ENCODE data around the gene DBT. TPM values are rescaled to one million over a fixed set of nuclear protein-coding genes. Genes with fewer than 3 reads are reported as not detected.
"Not testable (repeated sequence)": the region's sequence is repeated elsewhere in the genome, so short reads cannot be mapped to it uniquely, and the experiment has no call there.

Gene DBT
- polyA plus RNA-seq (2012; ENCODE audit: low read depth, missing spikeins): 4.4 TPM

DNA sequence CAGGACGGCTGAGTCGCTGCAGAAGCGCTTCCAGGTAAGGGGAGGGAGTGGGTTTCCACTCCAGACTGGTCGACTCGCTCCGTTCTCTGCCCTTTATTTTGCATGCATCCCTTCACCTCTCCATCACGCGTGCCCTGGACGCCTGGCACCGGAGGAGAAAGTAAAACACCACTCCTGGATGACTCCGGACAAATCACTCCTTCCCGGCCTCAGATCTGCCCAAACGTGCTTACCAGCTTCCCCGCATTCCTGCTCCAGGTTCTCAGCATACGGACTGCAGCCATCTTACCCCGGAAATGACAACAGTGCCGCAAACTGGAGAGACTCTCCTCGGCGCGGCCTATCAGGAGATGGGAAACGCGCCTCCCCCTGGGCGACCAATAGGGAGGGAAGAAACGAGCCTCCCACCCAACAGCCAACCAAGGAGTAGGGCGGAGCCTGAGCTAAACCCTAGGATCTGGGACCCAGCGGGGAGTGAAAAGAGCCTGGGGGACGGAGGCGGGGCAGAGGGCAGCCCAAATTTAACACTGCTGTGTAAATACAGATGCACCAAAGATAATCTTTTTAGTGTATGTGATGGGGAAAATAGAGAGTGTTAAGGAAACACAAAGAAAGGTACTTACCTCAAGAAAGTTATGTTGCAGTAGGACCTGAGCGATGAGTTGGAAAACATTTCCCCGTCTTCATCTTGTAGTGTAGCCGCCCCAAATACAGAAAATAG, at the start of gene DBT:
Gene DBT, minus strand, starts transcription at position 298 of the 721 bp plus-strand sequence. Its CDS starts 14 bp downstream, at position 284.
- FAIRE-seq: peak; percentile 98
- DNase-seq (ENCODE audit: insufficient read length, low spot score): peak; percentile 78
- TF ChIP-seq POU2F2 (IDR thresholded peaks at IDR 0.05; ENCODE audit: low read depth, low read length): peak; percentile 83
- no peak for TF ChIP-seq SPI1 (IDR thresholded peaks at IDR 0.05; ENCODE audit: low read depth, low read length)
- peak; percentile 98 for TF ChIP-seq TAF1 (IDR thresholded peaks at IDR 0.05; ENCODE audit: low read depth, low read length)
- TF ChIP-seq PAX5 (IDR thresholded peaks at IDR 0.05; ENCODE audit: insufficient read depth, low read length, severe bottlenecking): no peak
- peak; percentile 96 for TF ChIP-seq POLR2A (IDR thresholded peaks at IDR 0.05; ENCODE audit: low read depth, low read length)
- TF ChIP-seq POLR2AphosphoS5 (IDR thresholded peaks at IDR 0.05; ENCODE audit: low read depth, low read length): peak; percentile 96

DNA sequence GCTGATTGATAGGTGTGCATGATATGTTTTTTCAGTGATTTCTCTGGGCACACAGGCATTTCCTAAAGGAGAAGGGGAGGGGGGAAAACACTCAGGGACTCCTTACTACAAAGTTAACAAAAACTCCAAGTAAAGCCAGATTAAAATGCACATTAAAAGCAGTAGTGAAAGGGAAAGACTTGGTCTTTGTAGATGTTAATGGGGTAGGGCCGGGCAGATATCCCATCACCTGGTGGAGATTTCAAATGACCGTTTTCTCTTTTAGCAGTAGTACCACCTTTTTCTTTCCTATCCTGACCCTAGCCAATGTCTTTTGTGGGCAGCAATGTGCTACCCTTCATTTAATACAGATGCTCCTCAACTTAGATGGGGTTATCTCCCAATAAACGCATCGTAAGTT, 48.9 kb upstream of the DBT start:
- no peak for FAIRE-seq
- DNase-seq (ENCODE audit: insufficient read length, low spot score): no peak
- no peak for TF ChIP-seq POLR2AphosphoS5 (IDR thresholded peaks at IDR 0.05; ENCODE audit: low read depth, low read length)
- no peak for TF ChIP-seq PAX5 (IDR thresholded peaks at IDR 0.05; ENCODE audit: insufficient read depth, low read length, severe bottlenecking)
- no peak for TF ChIP-seq POU2F2 (IDR thresholded peaks at IDR 0.05; ENCODE audit: low read depth, low read length)
- TF ChIP-seq POLR2A (IDR thresholded peaks at IDR 0.05; ENCODE audit: low read depth, low read length): no peak
- TF ChIP-seq TAF1 (IDR thresholded peaks at IDR 0.05; ENCODE audit: low read depth, low read length): no peak
- no peak for TF ChIP-seq SPI1 (IDR thresholded peaks at IDR 0.05; ENCODE audit: low read depth, low read length)

DNA sequence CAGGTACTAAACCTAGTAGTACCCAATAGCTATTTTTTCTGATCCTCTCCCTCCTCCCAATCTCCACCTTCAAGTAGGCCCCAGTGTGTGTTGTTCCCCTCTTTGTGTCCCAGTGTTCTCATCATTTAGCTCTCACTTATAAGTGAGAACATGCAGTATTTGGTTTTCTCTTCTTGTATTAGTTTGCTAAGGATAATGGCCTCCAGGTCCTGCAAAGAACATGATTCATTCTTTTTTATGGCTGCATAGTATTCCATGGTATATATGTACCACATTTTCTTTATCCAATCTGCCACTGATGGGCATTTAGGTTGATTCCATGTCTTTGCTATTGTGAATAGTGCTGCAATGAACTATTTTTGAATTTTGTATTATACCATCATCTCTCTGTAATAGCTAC, 47.4 kb upstream of the DBT start:
- not testable (repeated sequence) for DNase-seq (ENCODE audit: insufficient read length, low spot score); FAIRE-seq

DNA sequence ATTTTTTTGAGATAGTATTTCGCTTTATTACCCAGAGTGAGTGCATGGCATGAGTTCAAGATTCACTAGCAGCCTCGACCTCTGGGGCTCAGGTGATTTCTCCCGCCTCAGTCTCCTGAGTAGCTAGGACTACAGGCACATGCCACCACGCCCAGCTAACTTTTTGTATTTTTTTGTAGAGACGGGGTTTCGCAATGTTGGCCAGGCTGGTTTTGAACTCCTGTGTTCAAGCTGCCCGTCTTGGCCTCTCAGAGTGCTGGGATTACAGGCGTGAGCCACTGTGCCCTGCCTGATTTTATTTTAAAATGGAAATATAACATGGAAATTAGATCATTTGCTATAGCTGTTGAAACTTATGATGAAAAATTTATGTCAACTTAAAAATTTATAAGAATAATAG, 46.5 kb upstream of the DBT start:
- FAIRE-seq (no peak), DNase-seq (ENCODE audit: insufficient read length, low spot score) (no peak)
- TF ChIP-seq POLR2A (IDR thresholded peaks at IDR 0.05; ENCODE audit: low read depth, low read length): no peak
- TF ChIP-seq POU2F2 (IDR thresholded peaks at IDR 0.05; ENCODE audit: low read depth, low read length): no peak
- TF ChIP-seq PAX5 (IDR thresholded peaks at IDR 0.05; ENCODE audit: insufficient read depth, low read length, severe bottlenecking): no peak
- no peak for TF ChIP-seq SPI1 (IDR thresholded peaks at IDR 0.05; ENCODE audit: low read depth, low read length)
- TF ChIP-seq POLR2AphosphoS5 (IDR thresholded peaks at IDR 0.05; ENCODE audit: low read depth, low read length): no peak
- no peak for TF ChIP-seq TAF1 (IDR thresholded peaks at IDR 0.05; ENCODE audit: low read depth, low read length)

DNA sequence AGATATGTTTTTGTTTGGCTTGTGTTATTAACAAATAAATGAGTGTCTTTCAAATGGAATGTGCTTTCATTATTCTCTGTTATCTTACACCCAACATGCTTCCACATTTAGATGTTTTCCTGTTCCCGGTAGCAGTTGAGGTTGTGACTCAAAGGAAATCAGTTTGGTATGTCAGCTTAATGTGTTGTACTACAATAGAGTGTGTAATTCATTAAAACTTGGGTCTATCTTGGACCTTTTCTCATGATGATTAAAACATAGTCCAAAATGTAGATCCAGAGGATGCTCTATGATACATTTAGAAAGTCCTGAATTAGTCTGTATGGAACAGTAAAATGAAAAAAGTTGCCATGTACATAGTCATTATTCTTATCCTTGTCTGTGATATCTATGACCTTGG, 43.1 kb upstream of the DBT start:
- no peak for TF ChIP-seq POU2F2 (IDR thresholded peaks at IDR 0.05; ENCODE audit: low read depth, low read length)
- no peak for TF ChIP-seq PAX5 (IDR thresholded peaks at IDR 0.05; ENCODE audit: insufficient read depth, low read length, severe bottlenecking)
- DNase-seq (ENCODE audit: insufficient read length, low spot score) (no peak), FAIRE-seq (no peak)

DNA sequence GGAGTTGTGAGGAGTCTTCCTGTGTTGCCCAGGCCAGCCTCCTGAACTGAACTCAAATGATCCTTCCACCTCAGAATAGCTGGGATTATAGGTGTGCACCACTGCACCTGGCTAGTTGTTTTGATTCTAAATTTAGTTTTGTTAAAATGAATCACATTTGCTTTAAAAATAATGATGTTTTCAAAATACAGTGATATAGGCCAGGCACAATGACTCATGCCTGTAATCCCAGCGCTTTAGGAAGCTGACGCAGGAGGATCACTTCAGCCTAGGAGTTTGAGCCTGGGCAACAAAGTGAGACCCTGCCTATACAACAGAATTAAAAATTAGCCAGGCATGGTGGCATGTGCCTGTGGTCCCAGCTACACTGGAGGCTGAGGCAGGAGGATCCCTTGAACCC, 40.7 kb upstream of the DBT start:
- no peak for FAIRE-seq
- no peak for DNase-seq (ENCODE audit: insufficient read length, low spot score)
- TF ChIP-seq PAX5 (IDR thresholded peaks at IDR 0.05; ENCODE audit: insufficient read depth, low read length, severe bottlenecking) (no peak), SPI1 (IDR thresholded peaks at IDR 0.05; ENCODE audit: low read depth, low read length) (no peak), TAF1 (IDR thresholded peaks at IDR 0.05; ENCODE audit: low read depth, low read length) (no peak), POLR2A (IDR thresholded peaks at IDR 0.05; ENCODE audit: low read depth, low read length) (no peak), POU2F2 (IDR thresholded peaks at IDR 0.05; ENCODE audit: low read depth, low read length) (no peak), POLR2AphosphoS5 (IDR thresholded peaks at IDR 0.05; ENCODE audit: low read depth, low read length) (no peak)

DNA sequence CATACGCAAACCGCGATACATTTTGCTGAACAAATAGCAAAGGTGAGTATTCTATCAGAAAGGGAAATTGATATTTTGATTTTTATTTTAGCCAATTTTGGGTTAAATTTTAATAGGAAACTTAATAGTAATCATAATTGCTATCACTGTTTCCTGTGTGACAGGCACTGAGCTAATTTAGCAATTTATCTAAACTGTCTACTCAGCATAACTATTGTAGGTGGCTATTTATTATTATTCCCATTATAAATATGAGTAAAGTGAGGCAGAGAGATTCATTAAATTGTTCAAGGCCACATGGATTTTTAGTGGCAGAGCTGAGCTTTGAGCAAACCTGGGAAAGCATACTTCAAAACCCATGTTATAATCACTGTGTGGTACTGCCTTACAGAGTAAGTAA, 37.5 kb upstream of the DBT start:
- FAIRE-seq (no peak), DNase-seq (ENCODE audit: insufficient read length, low spot score) (no peak)
- TF ChIP-seq POU2F2 (IDR thresholded peaks at IDR 0.05; ENCODE audit: low read depth, low read length): no peak
- no peak for TF ChIP-seq SPI1 (IDR thresholded peaks at IDR 0.05; ENCODE audit: low read depth, low read length)
- no peak for TF ChIP-seq POLR2A (IDR thresholded peaks at IDR 0.05; ENCODE audit: low read depth, low read length)
- TF ChIP-seq POLR2AphosphoS5 (IDR thresholded peaks at IDR 0.05; ENCODE audit: low read depth, low read length): no peak

DNA sequence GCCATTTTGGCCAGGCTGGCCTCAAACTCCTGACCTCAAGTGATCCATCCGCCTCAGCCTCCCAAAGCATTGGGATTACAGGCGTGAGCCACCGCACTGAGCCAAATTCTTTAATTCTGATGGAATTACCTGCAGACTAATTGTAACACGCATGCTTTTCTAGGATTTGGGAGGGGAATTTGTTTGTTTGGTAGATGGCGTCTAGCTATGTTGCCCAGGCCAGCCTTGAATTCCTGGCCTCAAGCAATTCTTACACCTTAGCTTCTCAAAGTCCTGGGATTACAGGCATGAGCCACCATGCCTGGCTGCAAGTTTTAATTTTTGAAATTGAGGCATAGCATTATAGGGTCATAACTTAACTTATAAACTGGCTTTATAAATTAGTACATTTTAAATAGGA, 35.0 kb upstream of the DBT start:
- FAIRE-seq: no peak
- no peak for DNase-seq (ENCODE audit: insufficient read length, low spot score)
- TF ChIP-seq SPI1 (IDR thresholded peaks at IDR 0.05; ENCODE audit: low read depth, low read length): no peak
- TF ChIP-seq POLR2AphosphoS5 (IDR thresholded peaks at IDR 0.05; ENCODE audit: low read depth, low read length): no peak
- no peak for TF ChIP-seq POLR2A (IDR thresholded peaks at IDR 0.05; ENCODE audit: low read depth, low read length)
- no peak for TF ChIP-seq TAF1 (IDR thresholded peaks at IDR 0.05; ENCODE audit: low read depth, low read length)
- no peak for TF ChIP-seq POU2F2 (IDR thresholded peaks at IDR 0.05; ENCODE audit: low read depth, low read length)
- no peak for TF ChIP-seq PAX5 (IDR thresholded peaks at IDR 0.05; ENCODE audit: insufficient read depth, low read length, severe bottlenecking)

DNA sequence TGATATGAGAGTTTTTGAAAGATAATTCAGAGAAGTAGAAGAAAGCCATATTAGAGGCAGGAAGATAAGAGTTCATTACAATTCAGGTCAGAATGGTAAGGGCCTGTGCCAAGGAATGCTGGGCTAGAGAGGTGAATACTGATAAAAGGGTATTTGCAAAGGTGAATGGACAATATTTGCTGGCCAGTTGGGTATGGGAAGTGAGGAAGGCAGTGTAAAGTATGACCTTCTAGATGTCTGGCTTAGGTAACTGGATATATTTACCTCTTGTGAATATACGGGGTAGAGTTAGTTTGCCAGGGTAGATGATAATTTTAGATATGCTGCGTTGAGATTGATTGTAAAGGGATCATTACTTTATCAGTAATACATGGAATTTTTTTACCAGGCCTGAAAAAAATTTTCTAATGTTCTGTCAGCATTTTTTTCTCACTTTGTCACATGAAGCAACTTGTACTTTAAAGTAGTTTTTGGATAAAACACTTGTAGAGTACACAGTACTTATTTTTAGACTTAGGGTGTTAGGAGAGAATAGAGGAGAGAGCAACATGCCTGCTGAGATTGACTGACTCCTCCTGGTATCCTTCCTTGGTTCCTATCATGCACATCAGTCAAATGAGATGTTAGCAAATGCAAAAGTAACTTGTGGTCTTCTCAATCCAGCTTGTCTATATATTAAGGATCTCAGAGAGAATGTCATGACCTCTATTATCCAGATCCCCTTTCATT, 30.5 kb upstream of the DBT start:
- TF ChIP-seq POLR2AphosphoS5 (IDR thresholded peaks at IDR 0.05; ENCODE audit: low read depth, low read length) (no peak), SPI1 (IDR thresholded peaks at IDR 0.05; ENCODE audit: low read depth, low read length) (no peak), POLR2A (IDR thresholded peaks at IDR 0.05; ENCODE audit: low read depth, low read length) (no peak), TAF1 (IDR thresholded peaks at IDR 0.05; ENCODE audit: low read depth, low read length) (no peak), PAX5 (IDR thresholded peaks at IDR 0.05; ENCODE audit: insufficient read depth, low read length, severe bottlenecking) (no peak), POU2F2 (IDR thresholded peaks at IDR 0.05; ENCODE audit: low read depth, low read length) (no peak)
- DNase-seq (ENCODE audit: insufficient read length, low spot score): no peak
- no peak for FAIRE-seq
